ENCODE measurements around the gene IDUA. TPM values are rescaled to one million over a fixed set of nuclear protein-coding genes. Genes with fewer than 3 reads are reported as not detected.

The IDUA gene
- total and polyA plus RNA-seq, 10 of the 15 experiments (the other 5 are each of a cell fraction or from before 2014, with no cell fraction given), result 0.05 to 7.6 (median 1.4) TPM; not detected in 1

- ChIA-PET CTCF (no interaction called here), RAD21 (ENCODE audit: unreplicated experiment) (no interaction called here), POLR2A (no interaction called here), SMC1A (ENCODE audit: uncharacterized antibody, unreplicated experiment) (no interaction called here)
- Histone ChIP-seq H3K36me3 (ENCODE audit: control insufficient read depth in 2 of 2, insufficient read depth in 2 of 2, low read length in 1 of 2) (no peaks in the 10 kb centered on the region), H4K20me1 (ENCODE audit: control insufficient read depth, insufficient read depth) (no peaks in the 10 kb centered on the region), H3K4me2 (ENCODE audit: control insufficient read depth, insufficient read depth) (no peak overlapping the region), H3K79me2 (ENCODE audit: control insufficient read depth, insufficient read depth, low read length) (no peaks in the 10 kb centered on the region), H3K4me3 (no peak overlapping the region), H3K9me3 (replicated peaks; ENCODE audit: control insufficient read depth, insufficient read depth, low read length) (no peaks in the 10 kb centered on the region), H3K9ac (ENCODE audit: control insufficient read depth, insufficient read depth, low read length) (no peak overlapping the region), H3K27ac (ENCODE audit: control insufficient read depth, insufficient read depth) (no peak overlapping the region), H3K4me1 (ENCODE audit: control insufficient read depth, insufficient read depth, low read length) (no peaks in the 10 kb centered on the region), H3K27me3 (replicated peaks in 1 of 2; ENCODE audit: control insufficient read depth in 2 of 2, insufficient read depth in 2 of 2, low read length in 1 of 2) (no peaks in the 10 kb centered on the region), H2AFZ (ENCODE audit: control insufficient read depth, low read depth, low read length) (no peak overlapping the region)
- DNase-seq (ENCODE audit: low read depth, low spot score), result no peak
- intact Hi-C loops (cut with micrococcal nuclease; ENCODE audit: unreplicated experiment) (no loop called here), in situ Hi-C loops (cut with MboI) (no loop called here)
- TF ChIP-seq YBX1 (IDR thresholded peaks at IDR 0.05) (no peak), SRF (IDR thresholded peaks at IDR 0.05; ENCODE audit: low read depth in 2 of 2, low read length in 2 of 2) (no peak), BHLHE40 (IDR thresholded peaks at IDR 0.05; ENCODE audit: borderline replicate concordance in 1 of 2, low read depth in 2 of 2, low read length in 1 of 2) (peak in 1 of 2 experiments; percentile 8; a peak in 1 of 4 replicates)
- no TSS peak for BruUV-seq (replicated peaks)
- WGBS (ENCODE audit: insufficient coverage, insufficient replicate concordance, low lambda C conversion rate, missing lambda C conversion rate), result 84% methylated on average over 62 of the region's 62 CpGs
- no peak for FAIRE-seq
- ATAC-seq, result no peak
These were observed 40.0 kb upstream of the IDUA start for GRCh38 chr4:946517-947471.

- ChIA-PET SMC1A (ENCODE audit: uncharacterized antibody, unreplicated experiment) (no interaction called here), RAD21 (ENCODE audit: unreplicated experiment) (no interaction called here), CTCF (no interaction called here), POLR2A (no interaction called here)
- Histone ChIP-seq H2AFZ (ENCODE audit: control insufficient read depth, low read depth, low read length) (no peak overlapping the region), H3K9me3 (replicated peaks; ENCODE audit: control insufficient read depth, insufficient read depth, low read length) (no peaks in the 10 kb centered on the region), H3K9ac (ENCODE audit: control insufficient read depth, insufficient read depth, low read length) (no peak overlapping the region), H3K4me1 (ENCODE audit: control insufficient read depth, insufficient read depth, low read length) (no peaks in the 10 kb centered on the region), H3K27me3 (replicated peaks in 1 of 2; ENCODE audit: control insufficient read depth in 2 of 2, insufficient read depth in 2 of 2, low read length in 1 of 2) (no peaks in the 10 kb centered on the region), H3K79me2 (ENCODE audit: control insufficient read depth, insufficient read depth, low read length) (no peaks in the 10 kb centered on the region), H3K4me3 (no peak overlapping the region), H3K36me3 (ENCODE audit: control insufficient read depth in 2 of 2, insufficient read depth in 2 of 2, low read length in 1 of 2) (no peaks in the 10 kb centered on the region), H3K27ac (ENCODE audit: control insufficient read depth, insufficient read depth) (no peak overlapping the region), H4K20me1 (ENCODE audit: control insufficient read depth, insufficient read depth) (no peaks in the 10 kb centered on the region), H3K4me2 (ENCODE audit: control insufficient read depth, insufficient read depth) (no peak overlapping the region)
- TF ChIP-seq ZBTB33 (IDR thresholded peaks at IDR 0.05) (no peak), USF2 (IDR thresholded peaks at IDR 0.05; ENCODE audit: borderline replicate concordance, low read depth, low read length) (no peak), PAX8 (IDR thresholded peaks at IDR 0.05) (no peak), CBX3 (IDR thresholded peaks at IDR 0.05; ENCODE audit: borderline replicate concordance, low read depth) (no peak)
- BruUV-seq (replicated peaks), result no TSS peak
- in situ Hi-C loops (cut with MboI) (no loop called here), intact Hi-C loops (cut with micrococcal nuclease; ENCODE audit: unreplicated experiment) (no loop called here)
- FAIRE-seq (no peak), DNase-seq (ENCODE audit: low read depth, low spot score) (no peak), ATAC-seq (no peak)
- WGBS (ENCODE audit: insufficient coverage, insufficient replicate concordance, low lambda C conversion rate, missing lambda C conversion rate), result 52% methylated on average over 14 of the region's 19 CpGs
These were observed 39.3 kb upstream of the IDUA start for GRCh38 chr4:947491-947971.

All from GM12878 (cell line).